ENCODE data around the gene HNRNPM. TPM values are rescaled to one million over a fixed set of nuclear protein-coding genes. Genes with fewer than 3 reads are reported as not detected.

HNRNPM gene
- total RNA-seq, 1 donor: 41.8 TPM

GRCh38 chr19:8537099-8537498 lies 92.3 kb downstream of the HNRNPM start:
- no peak for TF ChIP-seq CTCF (IDR thresholded peaks at IDR 0.05; ENCODE audit: insufficient read depth, low read length)
- H3K4me3 ChIP-seq (ENCODE audit: low read depth, low read length): no peak overlapping the region
- no peak for DNase-seq (ENCODE audit: low read depth)

Other genes with a start within 250 kb of the HNRNPM start
- gene CERS4, start 235.6 kb upstream of the HNRNPM start, total RNA-seq (ENCODE audit: low replicate concordance): 2.1 and 14.1 TPM in 2 replicates
- gene CD320, start 136.6 kb upstream of the HNRNPM start, total RNA-seq (ENCODE audit: low replicate concordance): 40.1 and 66.0 TPM in 2 replicates
- 5.0 and 24.1 TPM in 2 replicates for gene NDUFA7, start 123.6 kb upstream of the HNRNPM start, total RNA-seq (ENCODE audit: low replicate concordance)
- gene RPS28, start 123.5 kb upstream of the HNRNPM start, total RNA-seq (ENCODE audit: low replicate concordance): 151 and 174 TPM in 2 replicates
- 0.09 and 0.16 TPM in 2 replicates for gene KANK3, start 101.7 kb upstream of the HNRNPM start, total RNA-seq (ENCODE audit: low replicate concordance)
- 4.4 and 22.8 TPM in 2 replicates for gene ANGPTL4, start 80.8 kb upstream of the HNRNPM start, total RNA-seq (ENCODE audit: low replicate concordance)
- 6.3 and 15.7 TPM in 2 replicates for gene RAB11B, start 54.6 kb upstream of the HNRNPM start, total RNA-seq (ENCODE audit: low replicate concordance)
- gene MARCHF2, start 31.7 kb upstream of the HNRNPM start, total RNA-seq (ENCODE audit: low replicate concordance): 11.1 and 68.2 TPM in 2 replicates
- gene PRAM1, start 57.7 kb downstream of the HNRNPM start, total RNA-seq (ENCODE audit: low replicate concordance): not detected in 2 replicates
- 4.4 and 6.4 TPM in 2 replicates for gene ZNF414, start 69.2 kb downstream of the HNRNPM start, total RNA-seq (ENCODE audit: low replicate concordance)
- gene MYO1F, start 132.5 kb downstream of the HNRNPM start, total RNA-seq (ENCODE audit: low replicate concordance): 0.09 and 0.41 TPM in 2 replicates
- 15.8 and 18.5 TPM in 2 replicates for gene ADAMTS10, start 165.7 kb downstream of the HNRNPM start, total RNA-seq (ENCODE audit: low replicate concordance)
- gene NFILZ, start 185.7 kb downstream of the HNRNPM start, total RNA-seq (ENCODE audit: low replicate concordance): not detected in 2 replicates

Data from fibroblast of the aortic adventitia (primary cell).